Suprapubic skin (tissue), 4 donors: Measurements from ENCODE around the gene USF2. TPM values are rescaled to one million over a fixed set of nuclear protein-coding genes. Genes with fewer than 3 reads are reported as not detected.

Experiments used
- DNase-seq, 2 donors: peaks; one replicate each; pipeline ENCODE4 v3.0.0-alpha.2; 2019; ENCODE audit warnings: low spot score in 2 of 2
- H3K27ac ChIP-seq: fragments of 200-600 bp; sonication (generic); one replicate; pipeline ENCODE4 v1.5.1; 2019
- H3K27me3 ChIP-seq: fragments of 200-600 bp; sonication (generic); one replicate; pipeline ENCODE4 v1.5.1; 2019
- H3K36me3 ChIP-seq: fragments of 200-600 bp; sonication (generic); one replicate; pipeline ENCODE4 v1.5.1; 2019
- H3K4me1 ChIP-seq: fragments of 200-600 bp; sonication (generic); one replicate; pipeline ENCODE4 v1.5.1; 2019
- H3K4me3 ChIP-seq: fragments of 200-600 bp; sonication (generic); one replicate; pipeline ENCODE4 v1.5.1; 2019; ENCODE audit warnings: mild to moderate bottlenecking
- H3K9me3 ChIP-seq: fragments of 200-600 bp; sonication (generic); one replicate; pipeline ENCODE4 v1.5.1; 2019
- EP300 ChIP-seq: sonication (generic); formaldehyde crosslinking; IDR thresholded peaks from one replicate; pipeline ENCODE4 v1.6.1; 2017; ENCODE audit warnings: antibody characterized with exemption
- POLR2A ChIP-seq, 2 donors: fragments of 450-650 bp; IDR thresholded peaks; one replicate each; pipeline ENCODE4 v1.6.1; 2017; ENCODE audit warnings: antibody characterized with exemption in 2 of 2, mild to moderate bottlenecking in 2 of 2, moderate library complexity in 2 of 2
- POLR2AphosphoS5 ChIP-seq, 3 donors: sonication (generic); formaldehyde crosslinking; IDR thresholded peaks; one replicate each; pipeline ENCODE4 v1.6.1; 2017; ENCODE audit warnings: antibody characterized with exemption in 3 of 3
- WGBS: methylation state at CpG from one replicate; pipeline ENCODE4 v1.1.5; 2018; 5-methylcytosine and 5-hydroxymethylcytosine counted together
- total RNA-seq, 4 donors: library from RNA; depleted of rRNA; stranded (reverse); fragments of >200 nt; gene quantifications; one replicate each; pipeline ENCODE4 v1.1.0, GENCODE V29; 2016
- TF ChIP-seq, protein P1 (sequence below), 2 donors: fragments of 200-600 bp in 1 of 2; fragments of 450-650 bp in 1 of 2; sonication (generic) in 1 of 2; IDR thresholded peaks; one replicate each; pipeline ENCODE4 v1.5.1; 2016 to 2019; ENCODE audit warnings: antibody characterized with exemption in 2 of 2, mild to moderate bottlenecking in 1 of 2, moderate library complexity in 1 of 2

The USF2 gene
- total RNA-seq, 4 donors from 2014 or later = 111 to 178 (median 122) TPM

DNA sequence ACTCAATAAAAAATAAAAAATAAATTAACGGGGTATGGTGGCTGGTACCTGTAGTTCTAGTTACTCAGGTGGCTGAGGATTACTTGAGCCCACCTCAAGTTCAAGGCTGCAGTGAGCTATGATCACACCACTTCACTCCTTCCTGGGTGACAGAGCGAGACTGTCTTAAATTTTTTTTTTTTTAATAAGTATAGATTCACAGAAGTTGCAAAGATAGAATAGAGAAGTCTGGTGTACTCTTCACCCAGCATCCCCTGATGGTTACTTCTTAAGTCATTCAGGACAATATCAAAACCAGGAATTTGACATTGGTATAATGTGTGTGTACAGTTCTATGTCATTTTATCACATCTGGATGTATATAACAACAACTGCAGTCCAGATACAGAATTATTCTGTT lies 52.5 kb downstream of the USF2 start:
- peaks cover 13% of the 10 kb centered on the region for H3K4me1 ChIP-seq
- TF ChIP-seq POLR2AphosphoS5 (IDR thresholded peaks at IDR 0.05) (no peak), POLR2A (IDR thresholded peaks at IDR 0.05) (no peak), EP300 (no peak)
- TF ChIP-seq, protein P1, sequence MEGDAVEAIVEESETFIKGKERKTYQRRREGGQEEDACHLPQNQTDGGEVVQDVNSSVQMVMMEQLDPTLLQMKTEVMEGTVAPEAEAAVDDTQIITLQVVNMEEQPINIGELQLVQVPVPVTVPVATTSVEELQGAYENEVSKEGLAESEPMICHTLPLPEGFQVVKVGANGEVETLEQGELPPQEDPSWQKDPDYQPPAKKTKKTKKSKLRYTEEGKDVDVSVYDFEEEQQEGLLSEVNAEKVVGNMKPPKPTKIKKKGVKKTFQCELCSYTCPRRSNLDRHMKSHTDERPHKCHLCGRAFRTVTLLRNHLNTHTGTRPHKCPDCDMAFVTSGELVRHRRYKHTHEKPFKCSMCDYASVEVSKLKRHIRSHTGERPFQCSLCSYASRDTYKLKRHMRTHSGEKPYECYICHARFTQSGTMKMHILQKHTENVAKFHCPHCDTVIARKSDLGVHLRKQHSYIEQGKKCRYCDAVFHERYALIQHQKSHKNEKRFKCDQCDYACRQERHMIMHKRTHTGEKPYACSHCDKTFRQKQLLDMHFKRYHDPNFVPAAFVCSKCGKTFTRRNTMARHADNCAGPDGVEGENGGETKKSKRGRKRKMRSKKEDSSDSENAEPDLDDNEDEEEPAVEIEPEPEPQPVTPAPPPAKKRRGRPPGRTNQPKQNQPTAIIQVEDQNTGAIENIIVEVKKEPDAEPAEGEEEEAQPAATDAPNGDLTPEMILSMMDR (IDR thresholded peaks at IDR 0.05) = no peak
- H3K27me3 ChIP-seq = no peaks in the 10 kb centered on the region
- no peaks in the 10 kb centered on the region for H3K9me3 ChIP-seq
- no peak overlapping the region for H3K4me3 ChIP-seq
- 85% methylated on average over 2 of the region's 2 CpGs for WGBS
- no peaks in the 10 kb centered on the region for H3K36me3 ChIP-seq
- H3K27ac ChIP-seq = no peak overlapping the region
- DNase-seq = no peak

DNA sequence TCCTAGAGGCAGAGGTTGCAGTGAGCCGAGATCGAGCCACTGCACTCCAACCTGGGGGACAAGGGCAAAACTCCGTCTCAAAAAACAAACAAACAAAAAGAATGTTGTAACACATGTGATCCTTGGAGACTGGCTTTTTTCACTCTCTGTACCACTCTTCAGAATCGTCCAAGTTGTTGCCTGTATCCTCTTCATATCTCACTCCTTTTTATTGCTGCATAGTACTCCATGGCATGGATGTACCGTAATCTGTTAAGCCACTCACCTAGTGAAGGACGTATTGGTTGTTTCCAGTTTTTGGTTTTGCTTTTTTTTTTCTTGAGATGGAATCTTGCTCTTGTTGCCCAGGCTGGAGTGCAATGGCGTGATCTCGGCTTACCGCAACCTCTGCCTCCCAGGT lies 53.3 kb downstream of the USF2 start:
- H3K4me3 ChIP-seq = no peak overlapping the region
- peaks cover 13% of the 10 kb centered on the region for H3K4me1 ChIP-seq
- no peak for TF ChIP-seq EP300
- TF ChIP-seq, protein P1 (IDR thresholded peaks at IDR 0.05) = no peak
- no peak for TF ChIP-seq POLR2AphosphoS5 (IDR thresholded peaks at IDR 0.05)
- TF ChIP-seq POLR2A (IDR thresholded peaks at IDR 0.05) = no peak
- H3K27me3 ChIP-seq = no peaks in the 10 kb centered on the region
- H3K27ac ChIP-seq = no peak overlapping the region
- DNase-seq = no peak
- WGBS = 92% methylated on average over 9 of the region's 9 CpGs
- H3K36me3 ChIP-seq = no peaks in the 10 kb centered on the region
- H3K9me3 ChIP-seq = no peaks in the 10 kb centered on the region

DNA sequence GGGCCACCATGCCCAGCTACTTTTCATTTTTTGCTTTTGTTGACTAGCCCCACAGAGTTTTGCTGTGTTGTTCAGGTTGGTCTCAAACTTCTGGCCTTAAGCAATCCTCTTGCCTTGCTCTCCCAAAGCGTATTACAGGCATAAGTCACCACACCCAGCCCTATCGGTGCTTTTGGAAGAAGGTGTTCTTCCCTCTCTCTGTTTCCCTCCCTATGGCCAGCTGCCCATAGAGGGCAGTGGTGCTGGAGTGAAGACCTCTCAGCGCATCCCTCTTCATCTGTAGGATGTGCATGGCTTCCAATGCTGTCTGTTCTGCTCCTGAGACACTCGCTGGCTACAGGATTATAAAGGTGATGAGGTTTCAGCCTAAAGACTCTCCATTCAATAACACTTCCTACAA lies 58.9 kb downstream of the USF2 start:
- H3K4me1 ChIP-seq = no peaks in the 10 kb centered on the region
- WGBS = 71% methylated on average over 4 of the region's 4 CpGs
- TF ChIP-seq, protein P1 (IDR thresholded peaks at IDR 0.05) = no peak
- TF ChIP-seq EP300 (no peak), POLR2A (IDR thresholded peaks at IDR 0.05) (no peak), POLR2AphosphoS5 (IDR thresholded peaks at IDR 0.05) (no peak)

DNA sequence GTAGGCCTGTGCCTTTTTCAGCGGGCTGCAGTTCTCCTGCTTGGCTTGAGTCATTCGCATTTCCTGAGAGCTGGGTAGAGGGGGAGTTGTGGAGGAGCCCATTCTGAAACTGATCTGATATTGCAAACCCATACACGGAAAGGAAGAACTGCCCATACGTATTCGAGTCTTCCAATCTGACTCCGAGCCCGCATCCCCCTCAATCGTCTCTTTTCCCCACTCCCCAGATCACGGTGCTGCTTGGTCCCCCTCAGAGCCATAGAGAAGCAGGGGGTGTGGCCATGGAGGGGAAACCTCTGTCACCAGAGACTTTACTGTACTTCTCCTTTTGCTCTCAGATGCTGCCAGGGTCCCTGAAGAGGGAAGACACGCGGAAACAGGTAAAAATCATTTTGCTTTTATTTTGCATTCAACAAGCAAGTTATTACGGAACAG lies 60.1 kb downstream of the USF2 start, which contains the start of gene CD22:
Gene CD22 (plus strand): TSS at position 337 of the 435 bp plus-strand sequence. CDS start 2,854 bp downstream, outside the sequence.
- peaks cover 21% of the 10 kb centered on the region for H3K27me3 ChIP-seq
- H3K9me3 ChIP-seq = no peaks in the 10 kb centered on the region
- no peaks in the 10 kb centered on the region for H3K4me1 ChIP-seq
- no peak within 1 kb of the TSS for H3K27ac ChIP-seq
- no peak within 1 kb of the TSS for H3K4me3 ChIP-seq
- no peak for DNase-seq
- H3K36me3 ChIP-seq = no peaks in the 10 kb centered on the region
- WGBS = 79% methylated on average over 12 of the region's 12 CpGs
- TF ChIP-seq POLR2AphosphoS5 (IDR thresholded peaks at IDR 0.05) (no peak), POLR2A (IDR thresholded peaks at IDR 0.05) (no peak), EP300 (no peak)
- TF ChIP-seq, protein P1 (IDR thresholded peaks at IDR 0.05) = no peak

More for the DNA sequence above, 58.9 kb downstream of the USF2 start:
- no peak for DNase-seq
- H3K4me3 ChIP-seq = no peak overlapping the region
- H3K27me3 ChIP-seq = peaks cover 17% of the 10 kb centered on the region
- H3K36me3 ChIP-seq = no peaks in the 10 kb centered on the region
- H3K9me3 ChIP-seq = no peaks in the 10 kb centered on the region
- no peak overlapping the region for H3K27ac ChIP-seq

DNA sequence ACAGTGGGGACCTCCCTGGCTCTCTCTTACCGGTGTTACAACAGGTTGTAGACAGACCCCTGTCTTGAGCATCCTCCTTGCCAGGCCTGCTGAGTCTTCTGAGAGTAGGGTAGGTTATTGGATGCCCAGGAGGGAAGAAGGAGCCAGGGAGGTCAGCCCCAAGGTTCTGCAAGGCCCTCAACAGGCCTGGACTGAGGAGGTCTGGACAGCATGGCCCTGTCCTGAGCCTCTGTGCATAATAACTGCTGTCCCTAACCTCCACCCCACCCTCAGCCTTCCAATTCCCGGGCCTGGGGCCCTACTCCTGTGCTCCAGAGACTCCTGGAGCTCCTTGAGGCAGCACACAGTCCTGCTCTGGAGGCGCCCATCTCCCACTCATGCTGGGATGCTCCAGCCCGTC lies 60.6 kb downstream of the USF2 start:
- Histone ChIP-seq H3K36me3 (no peaks in the 10 kb centered on the region), H3K9me3 (no peaks in the 10 kb centered on the region), H3K27me3 (peaks cover 22% of the 10 kb centered on the region), H3K27ac (no peak overlapping the region), H3K4me3 (no peak overlapping the region), H3K4me1 (no peaks in the 10 kb centered on the region)
- TF ChIP-seq, protein P1 (IDR thresholded peaks at IDR 0.05) = no peak
- TF ChIP-seq POLR2AphosphoS5 (IDR thresholded peaks at IDR 0.05) (no peak), POLR2A (IDR thresholded peaks at IDR 0.05) (no peak), EP300 (no peak)
- DNase-seq = no peak
- WGBS = 82% methylated on average over 4 of the region's 4 CpGs

Other genes starting within 250 kb of the USF2 start
- gene SCN1B, start 238.5 kb upstream of the USF2 start, total RNA-seq = 1 to 10 TPM; 1.4 to 4.3 (median 2.9) TPM
- gene HPN, start 227.2 kb upstream of the USF2 start, total RNA-seq = 1 to 10 TPM in 1 of 4 donors, under 1 TPM in 2, not detected in 1; 0.26 to 1.7 (median 0.56) TPM
- 100 to 1,000 TPM; 383 to 765 (median 575) TPM for gene FXYD3, start 153.1 kb upstream of the USF2 start, total RNA-seq
- 10 to 100 TPM in 1 of 4 donors, 1 to 10 TPM in 3; 4.3 to 11.8 (median 7.8) TPM for gene LGI4, start 133.9 kb upstream of the USF2 start, total RNA-seq
- 10 to 100 TPM in 1 of 4 donors, 1 to 10 TPM in 3; 2.0 to 10.9 (median 6.7) TPM for gene FXYD1, start 130.1 kb upstream of the USF2 start, total RNA-seq
- gene FXYD7, start 125.7 kb upstream of the USF2 start, total RNA-seq = 1 to 10 TPM in 1 of 4 donors, not detected in 3; 2.2 TPM
- gene FXYD5, start 114.2 kb upstream of the USF2 start, total RNA-seq = 10 to 100 TPM; 29.8 to 64.8 (median 37.7) TPM
- not detected for gene FAM187B, start 40.2 kb upstream of the USF2 start, total RNA-seq
- 100 to 1,000 TPM in 1 of 4 donors, 10 to 100 TPM in 3; 67.4 to 105 (median 80.8) TPM for gene LSR, start 20.0 kb upstream of the USF2 start, total RNA-seq
- 1 to 10 TPM in 2 of 4 donors, not detected in 2; 1.4 to 1.5 TPM for gene HAMP, start 13.6 kb downstream of the USF2 start, total RNA-seq
- not detected for gene MAG, start 23.2 kb downstream of the USF2 start, total RNA-seq
- not detected for gene CD22, start 60.2 kb downstream of the USF2 start, total RNA-seq
- gene FFAR1, start 78.9 kb downstream of the USF2 start, total RNA-seq = not detected
- gene FFAR3, start 89.5 kb downstream of the USF2 start, total RNA-seq = not detected
- gene GPR42, start 102.1 kb downstream of the USF2 start, total RNA-seq = not detected
- gene FFAR2, start 179.3 kb downstream of the USF2 start, total RNA-seq = under 1 TPM in 3 of 4 donors, not detected in 1; 0.29 to 0.64 (median 0.30) TPM
- gene KRTDAP, start 221.5 kb downstream of the USF2 start, total RNA-seq = over 10,000 TPM in 2 of 4 donors, 1,000 to 10,000 TPM in 2; 1,056 to 12,237 (median 8,197) TPM
- 1,000 to 10,000 TPM; 2,237 to 6,229 (median 5,437) TPM for gene DMKN, start 244.7 kb downstream of the USF2 start, total RNA-seq